ENCODE measurements around the gene ABI1.

Gene ABI1

GRCh38 chr10:26779176-26779860 is 81.4 kb downstream of the ABI1 start:
- no peak for DNase-seq (ENCODE audit: low read depth, low spot score)
- no peak overlapping the region for H3K4me3 ChIP-seq
- no peak overlapping the region for H3K27ac ChIP-seq
- H3K36me3 ChIP-seq (ENCODE audit: insufficient read depth, low read length), result no peaks in the 10 kb centered on the region
- H3K9me3 ChIP-seq (ENCODE audit: low read depth, low read length), result no peaks in the 10 kb centered on the region
- no peak for TF ChIP-seq FOXP2 (optimal IDR thresholded peaks at IDR 0.05; ENCODE audit: control extremely low read depth, extremely low read length, insufficient read depth)
- TF ChIP-seq EZH2 (IDR thresholded peaks at IDR 0.05), result no peak
- no peak for TF ChIP-seq POLR2AphosphoS5 (IDR thresholded peaks at IDR 0.05; ENCODE audit: borderline replicate concordance, low read depth, low read length)
- no peak overlapping the region for H3K9ac ChIP-seq (ENCODE audit: insufficient read length)

- H3K9me3 ChIP-seq (ENCODE audit: low read depth, low read length), result no peaks in the 10 kb centered on the region
- H3K27ac ChIP-seq, result no peak overlapping the region
- TF ChIP-seq EZH2 (IDR thresholded peaks at IDR 0.05), result no peak
- DNase-seq (ENCODE audit: low read depth, low spot score), result no peak
- no peak overlapping the region for H3K4me3 ChIP-seq
- H3K36me3 ChIP-seq (ENCODE audit: insufficient read depth, low read length), result no peaks in the 10 kb centered on the region
- no peak overlapping the region for H3K9ac ChIP-seq (ENCODE audit: insufficient read length)
Observed at GRCh38 chr10:26777686-26778085, 83.1 kb downstream of the ABI1 start.

GRCh38 chr10:26776258-26776657 is 84.5 kb downstream of the ABI1 start:
- TF ChIP-seq FOXP2 (optimal IDR thresholded peaks at IDR 0.05; ENCODE audit: control extremely low read depth, extremely low read length, insufficient read depth) (no peak), EZH2 (IDR thresholded peaks at IDR 0.05) (no peak), POLR2AphosphoS5 (IDR thresholded peaks at IDR 0.05; ENCODE audit: borderline replicate concordance, low read depth, low read length) (no peak)
- no peak for DNase-seq (ENCODE audit: low read depth, low spot score)
- no peaks in the 10 kb centered on the region for H3K9me3 ChIP-seq (ENCODE audit: low read depth, low read length)
- no peaks in the 10 kb centered on the region for H3K36me3 ChIP-seq (ENCODE audit: insufficient read depth, low read length)
- H3K9ac ChIP-seq (ENCODE audit: insufficient read length), result no peak overlapping the region
- no peak overlapping the region for H3K4me3 ChIP-seq
- no peak overlapping the region for H3K27ac ChIP-seq

- no peaks in the 10 kb centered on the region for H3K36me3 ChIP-seq (ENCODE audit: insufficient read depth, low read length)
- no peak for DNase-seq (ENCODE audit: low read depth, low spot score)
- no peak overlapping the region for H3K4me3 ChIP-seq
- H3K27ac ChIP-seq, result no peak overlapping the region
- TF ChIP-seq FOXP2 (optimal IDR thresholded peaks at IDR 0.05; ENCODE audit: control extremely low read depth, extremely low read length, insufficient read depth) (no peak), EZH2 (IDR thresholded peaks at IDR 0.05) (no peak), POLR2AphosphoS5 (IDR thresholded peaks at IDR 0.05; ENCODE audit: borderline replicate concordance, low read depth, low read length) (no peak)
- no peaks in the 10 kb centered on the region for H3K9me3 ChIP-seq (ENCODE audit: low read depth, low read length)
- no peak overlapping the region for H3K9ac ChIP-seq (ENCODE audit: insufficient read length)
Observed at GRCh38 chr10:26773633-26774032, 87.1 kb downstream of the ABI1 start.

GRCh38 chr10:26770069-26770468 is 90.7 kb downstream of the ABI1 start:
- TF ChIP-seq POLR2AphosphoS5 (IDR thresholded peaks at IDR 0.05; ENCODE audit: borderline replicate concordance, low read depth, low read length) (no peak), EZH2 (IDR thresholded peaks at IDR 0.05) (no peak)
- Histone ChIP-seq H3K4me3 (no peak overlapping the region), H3K9me3 (ENCODE audit: low read depth, low read length) (no peaks in the 10 kb centered on the region), H3K27ac (no peak overlapping the region), H3K9ac (ENCODE audit: insufficient read length) (no peak overlapping the region), H3K36me3 (ENCODE audit: insufficient read depth, low read length) (no peaks in the 10 kb centered on the region)
- no peak for DNase-seq (ENCODE audit: low read depth, low spot score)

GRCh38 chr10:26765549-26765948 is 95.2 kb downstream of the ABI1 start:
- DNase-seq (ENCODE audit: low read depth, low spot score), result no peak
- no peak overlapping the region for H3K4me3 ChIP-seq
- no peak overlapping the region for H3K9ac ChIP-seq (ENCODE audit: insufficient read length)
- H3K9me3 ChIP-seq (ENCODE audit: low read depth, low read length), result no peaks in the 10 kb centered on the region
- no peak overlapping the region for H3K27ac ChIP-seq
- no peaks in the 10 kb centered on the region for H3K36me3 ChIP-seq (ENCODE audit: insufficient read depth, low read length)
- TF ChIP-seq EZH2 (IDR thresholded peaks at IDR 0.05) (no peak), POLR2AphosphoS5 (IDR thresholded peaks at IDR 0.05; ENCODE audit: borderline replicate concordance, low read depth, low read length) (no peak), FOXP2 (optimal IDR thresholded peaks at IDR 0.05; ENCODE audit: control extremely low read depth, extremely low read length, insufficient read depth) (no peak)

GRCh38 chr10:26759008-26759407 is 101.8 kb downstream of the ABI1 start:
- Histone ChIP-seq H3K4me3 (no peak overlapping the region), H3K9ac (ENCODE audit: insufficient read length) (no peak overlapping the region), H3K36me3 (ENCODE audit: insufficient read depth, low read length) (no peaks in the 10 kb centered on the region), H3K9me3 (ENCODE audit: low read depth, low read length) (no peaks in the 10 kb centered on the region), H3K27ac (no peak overlapping the region)
- DNase-seq (ENCODE audit: low read depth, low spot score), result no peak
- TF ChIP-seq FOXP2 (optimal IDR thresholded peaks at IDR 0.05; ENCODE audit: control extremely low read depth, extremely low read length, insufficient read depth) (no peak), POLR2AphosphoS5 (IDR thresholded peaks at IDR 0.05; ENCODE audit: borderline replicate concordance, low read depth, low read length) (no peak), EZH2 (IDR thresholded peaks at IDR 0.05) (no peak)

GRCh38 chr10:26755443-26755903 is 105.3 kb downstream of the ABI1 start:
- Histone ChIP-seq H3K9ac (ENCODE audit: insufficient read length) (no peak overlapping the region), H3K36me3 (ENCODE audit: insufficient read depth, low read length) (0 out of 2 replicates have a peak, but pooled peaks cover 3% of the 10 kb centered on the region), H3K27ac (no peak overlapping the region), H3K4me3 (no peak overlapping the region), H3K9me3 (ENCODE audit: low read depth, low read length) (no peaks in the 10 kb centered on the region)
- TF ChIP-seq EZH2 (IDR thresholded peaks at IDR 0.05) (no peak), FOXP2 (optimal IDR thresholded peaks at IDR 0.05; ENCODE audit: control extremely low read depth, extremely low read length, insufficient read depth) (no peak), POLR2AphosphoS5 (IDR thresholded peaks at IDR 0.05; ENCODE audit: borderline replicate concordance, low read depth, low read length) (no peak)
- DNase-seq (ENCODE audit: low read depth, low spot score), result no peak

- Histone ChIP-seq H3K9ac (ENCODE audit: insufficient read length) (no peak overlapping the region), H3K36me3 (ENCODE audit: insufficient read depth, low read length) (peaks cover 59% of the 10 kb centered on the region), H3K27ac (peak overlapping the region; percentile 11; the same call in 1 of the 2 replicates), H3K4me3 (no peak overlapping the region), H3K9me3 (ENCODE audit: low read depth, low read length) (no peaks in the 10 kb centered on the region)
- DNase-seq (ENCODE audit: low read depth, low spot score), result no peak
- TF ChIP-seq FOXP2 (optimal IDR thresholded peaks at IDR 0.05; ENCODE audit: control extremely low read depth, extremely low read length, insufficient read depth) (no peak), POLR2AphosphoS5 (IDR thresholded peaks at IDR 0.05; ENCODE audit: borderline replicate concordance, low read depth, low read length) (no peak), EZH2 (IDR thresholded peaks at IDR 0.05) (no peak)
Observed at GRCh38 chr10:26746061-26746460, 114.7 kb downstream of the ABI1 start.

Data from SK-N-MC (cell line).